OCI-LY7 (cell line): ENCODE measurements around the gene WIPF3. TPM values are rescaled to one million over a fixed set of nuclear protein-coding genes. Genes with fewer than 3 reads are reported as not detected.

Experiments used
- BruUV-seq: library from RNA; stranded (reverse); fragments of 400-500 nt; replicated peaks from 2 replicates; lab custom pipeline; 2021; lab: Mats Ljungman, UMichigan
- CTCF ChIA-PET: fragments of 300-600 bp; sonication (Branson Sonifier 250); formaldehyde crosslinking; loops from one replicate; lab custom pipeline; 2022; ENCODE audit warnings: antibody characterized with exemption; ENCODE audit not compliant: unreplicated experiment; lab: Charles Lee
- POLR2A ChIA-PET: fragments of 300-600 bp; sonication (Branson Sonifier 250); formaldehyde crosslinking; loops from one replicate; lab custom pipeline; 2022; ENCODE audit warnings: antibody characterized with exemption; lab: Charles Lee
- DNase-seq: peaks from one replicate; pipeline ENCODE4 v3.0.0-alpha.2; 2015; ENCODE audit warnings: low spot score
- H2AFZ ChIP-seq: fragments of 200-600 bp; sonication (generic), shearing (Covaris generic); 2 replicates; pipeline ENCODE4 v1.6.1; 2014; ENCODE audit warnings: mild to moderate bottlenecking, antibody characterized with exemption, low read length, moderate library complexity
- H3K27ac ChIP-seq: fragments of 200-600 bp; sonication (generic); 2 replicates; pipeline ENCODE4 v1.5.1; 2014; ENCODE audit warnings: mixed run types, low read depth, mild to moderate bottlenecking, moderate library complexity, low read length, inconsistent platforms; ENCODE audit not compliant: poor library complexity, severe bottlenecking
- H3K36me3 ChIP-seq: fragments of 200-600 bp; sonication (generic); 2 replicates; pipeline ENCODE4 v1.6.1; 2014; ENCODE audit warnings: mild to moderate bottlenecking, antibody characterized with exemption, low read length, moderate library complexity, mixed read lengths; ENCODE audit not compliant: insufficient read depth
- H3K4me1 ChIP-seq: fragments of 200-600 bp; sonication (generic); 2 replicates; pipeline ENCODE4 v1.5.1; 2014; ENCODE audit warnings: mild to moderate bottlenecking, low read length; ENCODE audit not compliant: insufficient read depth, poor library complexity, severe bottlenecking
- H3K4me2 ChIP-seq: fragments of 200-600 bp; sonication (generic); 2 replicates; pipeline ENCODE4 v1.6.1; 2014; ENCODE audit warnings: mild to moderate bottlenecking, low read length
- H3K4me3 ChIP-seq: fragments of 200-600 bp; sonication (generic); 2 replicates; pipeline ENCODE4 v1.5.1; 2014; ENCODE audit warnings: mild to moderate bottlenecking, low read depth, low read length; ENCODE audit not compliant: poor library complexity, severe bottlenecking
- H3K79me2 ChIP-seq: fragments of 200-600 bp; sonication (generic); 2 replicates; pipeline ENCODE4 v1.6.1; 2016; ENCODE audit warnings: low read depth, mild to moderate bottlenecking, low read length, moderate library complexity, mixed read lengths; ENCODE audit not compliant: insufficient read depth
- H3K9me2 ChIP-seq: fragments of 200-600 bp; sonication (generic); 2 replicates; pipeline ENCODE4 v1.6.1; 2016; ENCODE audit warnings: mild to moderate bottlenecking, low read length, mixed read lengths; ENCODE audit not compliant: insufficient read depth
- H3K9me3 ChIP-seq: fragments of 200-600 bp; sonication (generic); 2 replicates; pipeline ENCODE4 v1.6.1; 2014; ENCODE audit warnings: mild to moderate bottlenecking, mixed run types, low read length, mixed read lengths
- H4K20me1 ChIP-seq: fragments of 200-600 bp; sonication (generic); 2 replicates; pipeline ENCODE4 v1.6.1; 2014; ENCODE audit warnings: mild to moderate bottlenecking, antibody characterized with exemption, low read length, moderate library complexity, mixed read lengths; ENCODE audit not compliant: insufficient read depth
- EZH2phosphoT487 ChIP-seq: fragments of 200-600 bp; sonication (generic); IDR thresholded peaks from 2 replicates; pipeline ENCODE4 v1.6.1; 2018; ENCODE audit warnings: low read depth, borderline replicate concordance, mild to moderate bottlenecking, mixed run types, antibody characterized with exemption, low read length, moderate library complexity, mixed read lengths
- intact Hi-C: fragments of 100-400 bp; cut with micrococcal nuclease; formaldehyde crosslinking; loops from one replicate; pipeline ENCODE4 v1.10.0; 2022; ENCODE audit not compliant: unreplicated experiment
- total RNA-seq, 2 experiments: library from RNA; depleted of rRNA in 1 of 2; stranded (reverse); fragments of >200 nt in 1 of 2; shearing (Covaris generic) in 1 of 2; gene quantifications; 2 replicates each; pipeline ENCODE4 v1.2.3, GENCODE V29; 2014 to 2022
- TF ChIP-seq, protein P1 (sequence below): fragments of 200-600 bp; sonication (generic); conservative IDR thresholded peaks from 2 replicates; pipeline ENCODE4 v1.5.1; 2014; ENCODE audit warnings: mild to moderate bottlenecking, antibody characterized with exemption, low read length, moderate library complexity, mixed read lengths

Gene WIPF3
- total RNA-seq, 2 experiments from 2014 or later = not detected

- Histone ChIP-seq H2AFZ (no peak overlapping the region), H3K9me2 (no peaks in the 10 kb centered on the region), H3K9me3 (peaks cover 4% of the 10 kb centered on the region; the same call in 1 of the 2 replicates), H3K36me3 (peaks cover 59% of the 10 kb centered on the region), H3K4me3 (peak overlapping the region; percentile 18), H3K79me2 (no peaks in the 10 kb centered on the region; the same call in 1 of the 2 replicates), H3K4me2 (peak overlapping the region; percentile 64), H3K27ac (peak overlapping the region; percentile 39), H3K4me1 (peaks cover 37% of the 10 kb centered on the region), H4K20me1 (peaks cover 5% of the 10 kb centered on the region; the same call in 1 of the 2 replicates)
- ChIA-PET POLR2A (interaction anchor here (0.5 to 1.3 kb wide), 5 partner anchors 14 to 557 kb away, joined by 3 to 7 read pairs (median 3); no protein-coding TSS in a partner anchor), CTCF (no interaction called here)
- TF ChIP-seq EZH2phosphoT487 = no peak
- BruUV-seq = no TSS peak
- DNase-seq = peak; percentile 69
- intact Hi-C loops = no loop called here
Measured at GRCh38 chr7:29955799-29956486, 149.6 kb downstream of the WIPF3 start.

- CTCF ChIA-PET = interaction anchor here (0.5 kb wide), 1 partner anchor 67 kb away, joined by 3 read pairs; no protein-coding TSS in a partner anchor
- no TSS peak for BruUV-seq
- no peaks in the 10 kb centered on the region; the same call in 1 of the 2 replicates for H3K79me2 ChIP-seq
- H3K4me3 ChIP-seq = peak overlapping the region; percentile 18
- H3K27ac ChIP-seq = peak overlapping the region; percentile 39
- no peaks in the 10 kb centered on the region for H3K9me2 ChIP-seq
- DNase-seq = no peak
- no peak overlapping the region for H2AFZ ChIP-seq
- POLR2A ChIA-PET = interaction anchor here (0.8 to 1.6 kb wide), 5 partner anchors 13 to 134 kb away, joined by 3 to 5 read pairs (median 3); no protein-coding TSS in a partner anchor
- peaks cover 54% of the 10 kb centered on the region for H3K36me3 ChIP-seq
- H3K4me2 ChIP-seq = peak overlapping the region; percentile 64
- H3K4me1 ChIP-seq = peaks cover 37% of the 10 kb centered on the region
- TF ChIP-seq, protein P1, sequence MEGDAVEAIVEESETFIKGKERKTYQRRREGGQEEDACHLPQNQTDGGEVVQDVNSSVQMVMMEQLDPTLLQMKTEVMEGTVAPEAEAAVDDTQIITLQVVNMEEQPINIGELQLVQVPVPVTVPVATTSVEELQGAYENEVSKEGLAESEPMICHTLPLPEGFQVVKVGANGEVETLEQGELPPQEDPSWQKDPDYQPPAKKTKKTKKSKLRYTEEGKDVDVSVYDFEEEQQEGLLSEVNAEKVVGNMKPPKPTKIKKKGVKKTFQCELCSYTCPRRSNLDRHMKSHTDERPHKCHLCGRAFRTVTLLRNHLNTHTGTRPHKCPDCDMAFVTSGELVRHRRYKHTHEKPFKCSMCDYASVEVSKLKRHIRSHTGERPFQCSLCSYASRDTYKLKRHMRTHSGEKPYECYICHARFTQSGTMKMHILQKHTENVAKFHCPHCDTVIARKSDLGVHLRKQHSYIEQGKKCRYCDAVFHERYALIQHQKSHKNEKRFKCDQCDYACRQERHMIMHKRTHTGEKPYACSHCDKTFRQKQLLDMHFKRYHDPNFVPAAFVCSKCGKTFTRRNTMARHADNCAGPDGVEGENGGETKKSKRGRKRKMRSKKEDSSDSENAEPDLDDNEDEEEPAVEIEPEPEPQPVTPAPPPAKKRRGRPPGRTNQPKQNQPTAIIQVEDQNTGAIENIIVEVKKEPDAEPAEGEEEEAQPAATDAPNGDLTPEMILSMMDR = no peak
- no peak for TF ChIP-seq EZH2phosphoT487
- no peaks in the 10 kb centered on the region; the same call in 1 of the 2 replicates for H3K9me3 ChIP-seq
- intact Hi-C loops = no loop called here
- peaks cover 5% of the 10 kb centered on the region; the same call in 1 of the 2 replicates for H4K20me1 ChIP-seq
Measured at GRCh38 chr7:29956487-29956836, 150.2 kb downstream of the WIPF3 start.

DNA sequence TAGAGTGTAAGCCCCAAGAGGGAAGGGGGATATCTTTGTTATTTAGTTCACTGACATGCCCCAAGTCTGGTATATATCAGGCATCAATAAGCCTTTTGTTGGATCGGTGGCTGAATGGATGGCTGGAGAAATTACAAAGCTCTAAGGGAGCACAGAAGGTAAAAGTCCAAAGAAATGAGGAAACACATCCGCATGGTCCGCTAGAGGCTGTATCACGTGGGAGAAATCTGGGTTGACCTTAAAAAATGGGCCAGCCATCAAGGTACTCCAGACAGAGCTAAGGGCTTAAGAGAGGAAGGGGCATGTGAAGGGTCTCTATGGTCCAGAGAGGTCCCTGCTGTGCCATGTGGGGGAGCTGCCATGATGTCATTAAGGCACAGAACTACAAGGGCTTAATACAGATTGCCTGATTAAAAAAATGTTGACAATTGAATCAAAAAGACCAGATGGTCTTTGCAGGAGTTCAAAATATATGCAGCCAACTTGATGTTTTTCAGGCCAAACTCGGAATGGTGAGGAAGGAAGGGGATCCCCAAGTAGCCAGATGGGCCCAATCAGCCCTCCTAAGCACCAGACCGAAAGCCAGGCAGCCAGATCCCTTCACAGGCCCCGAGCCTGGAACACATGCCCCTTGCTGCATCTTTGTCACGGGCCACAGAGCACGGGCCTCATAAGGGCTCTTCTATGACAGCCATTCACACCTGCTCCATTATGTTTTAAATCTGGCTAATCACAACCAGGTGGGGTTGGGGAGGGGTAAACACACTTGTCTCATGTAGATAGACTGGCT, 151.4 kb downstream of the WIPF3 start:
- POLR2A ChIA-PET = interaction anchor here (1.1 to 1.6 kb wide), 6 partner anchors 20 to 157 kb away, joined by 3 to 5 read pairs (median 3); no protein-coding TSS in a partner anchor
- no peaks in the 10 kb centered on the region for H3K9me3 ChIP-seq
- no peaks in the 10 kb centered on the region; the same call in 1 of the 2 replicates for H3K79me2 ChIP-seq
- H3K4me2 ChIP-seq = peak overlapping the region; percentile 64
- DNase-seq = peak; percentile 68
- no peak for TF ChIP-seq EZH2phosphoT487
- TF ChIP-seq, protein P1 = no peak
- no TSS peak for BruUV-seq
- H3K27ac ChIP-seq = peak overlapping the region; percentile 48
- intact Hi-C loops = no loop called here
- no peak overlapping the region for H2AFZ ChIP-seq
- peaks cover 5% of the 10 kb centered on the region; the same call in 1 of the 2 replicates for H4K20me1 ChIP-seq
- H3K4me3 ChIP-seq = no peak overlapping the region
- CTCF ChIA-PET = interaction anchor here (0.6 kb wide), 1 partner anchor 244 kb away, joined by 3 read pairs; no protein-coding TSS in a partner anchor
- H3K36me3 ChIP-seq = peaks cover 47% of the 10 kb centered on the region
- H3K9me2 ChIP-seq = no peaks in the 10 kb centered on the region
- peaks cover 37% of the 10 kb centered on the region for H3K4me1 ChIP-seq
